Ovary (tissue), 3 donors: Measurements from ENCODE around the gene YTHDC2.

ENCODE experiments used
- POLR2A ChIP-seq: fragments of 450-650 bp; IDR thresholded peaks from one replicate; pipeline ENCODE4 v1.6.1; 2017; ENCODE audit warnings: antibody characterized with exemption, mild to moderate bottlenecking, moderate library complexity
- TF ChIP-seq, protein P1 (sequence below), 3 donors: fragments of 450-650 bp in 2 of 3; fragments of 200-600 bp in 1 of 3; IDR thresholded peaks; one replicate each; pipeline versions ENCODE4 v1.5.1 to v1.8.0; 2016 to 2022; ENCODE audit warnings: antibody characterized with exemption in 3 of 3, mild to moderate bottlenecking in 1 of 3
- donor health status: DM: no; HTN: no; CAD: no.

DNA sequence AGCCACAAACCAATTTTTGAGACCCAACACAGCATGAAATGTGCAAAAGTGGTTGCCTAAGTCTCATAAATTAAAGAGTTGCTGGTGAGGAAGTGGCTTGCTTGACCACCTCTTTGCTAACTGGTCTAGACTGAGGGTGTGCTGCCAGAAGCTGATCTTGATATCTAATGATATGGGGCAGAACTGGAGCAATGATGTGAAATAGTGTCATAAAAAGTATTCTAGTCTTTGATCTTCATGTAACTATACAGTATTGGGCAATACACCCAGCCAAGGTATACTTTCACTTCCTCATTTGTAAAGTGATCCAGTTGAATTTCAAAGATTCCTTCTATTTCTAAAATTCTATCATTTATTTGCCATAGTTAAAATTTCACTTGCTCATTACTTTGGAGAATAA, 5.9 kb upstream of the YTHDC2 start:
- TF ChIP-seq, protein P1, sequence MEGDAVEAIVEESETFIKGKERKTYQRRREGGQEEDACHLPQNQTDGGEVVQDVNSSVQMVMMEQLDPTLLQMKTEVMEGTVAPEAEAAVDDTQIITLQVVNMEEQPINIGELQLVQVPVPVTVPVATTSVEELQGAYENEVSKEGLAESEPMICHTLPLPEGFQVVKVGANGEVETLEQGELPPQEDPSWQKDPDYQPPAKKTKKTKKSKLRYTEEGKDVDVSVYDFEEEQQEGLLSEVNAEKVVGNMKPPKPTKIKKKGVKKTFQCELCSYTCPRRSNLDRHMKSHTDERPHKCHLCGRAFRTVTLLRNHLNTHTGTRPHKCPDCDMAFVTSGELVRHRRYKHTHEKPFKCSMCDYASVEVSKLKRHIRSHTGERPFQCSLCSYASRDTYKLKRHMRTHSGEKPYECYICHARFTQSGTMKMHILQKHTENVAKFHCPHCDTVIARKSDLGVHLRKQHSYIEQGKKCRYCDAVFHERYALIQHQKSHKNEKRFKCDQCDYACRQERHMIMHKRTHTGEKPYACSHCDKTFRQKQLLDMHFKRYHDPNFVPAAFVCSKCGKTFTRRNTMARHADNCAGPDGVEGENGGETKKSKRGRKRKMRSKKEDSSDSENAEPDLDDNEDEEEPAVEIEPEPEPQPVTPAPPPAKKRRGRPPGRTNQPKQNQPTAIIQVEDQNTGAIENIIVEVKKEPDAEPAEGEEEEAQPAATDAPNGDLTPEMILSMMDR (IDR thresholded peaks at IDR 0.05) = no peak
- TF ChIP-seq POLR2A = no peak
